C4-2B (cell line): Measurements from ENCODE around the gene SMIM1.

Source experiments
- CTCF ChIP-seq: fragments of 450-650 bp; conservative IDR thresholded peaks from 2 replicates; pipeline ENCODE4 v1.5.1; 2017; ENCODE audit warnings: mild to moderate bottlenecking
- ZFX ChIP-seq: fragments of 450-650 bp; IDR thresholded peaks from 2 replicates; pipeline ENCODE4 v1.6.1; 2017

DNA sequence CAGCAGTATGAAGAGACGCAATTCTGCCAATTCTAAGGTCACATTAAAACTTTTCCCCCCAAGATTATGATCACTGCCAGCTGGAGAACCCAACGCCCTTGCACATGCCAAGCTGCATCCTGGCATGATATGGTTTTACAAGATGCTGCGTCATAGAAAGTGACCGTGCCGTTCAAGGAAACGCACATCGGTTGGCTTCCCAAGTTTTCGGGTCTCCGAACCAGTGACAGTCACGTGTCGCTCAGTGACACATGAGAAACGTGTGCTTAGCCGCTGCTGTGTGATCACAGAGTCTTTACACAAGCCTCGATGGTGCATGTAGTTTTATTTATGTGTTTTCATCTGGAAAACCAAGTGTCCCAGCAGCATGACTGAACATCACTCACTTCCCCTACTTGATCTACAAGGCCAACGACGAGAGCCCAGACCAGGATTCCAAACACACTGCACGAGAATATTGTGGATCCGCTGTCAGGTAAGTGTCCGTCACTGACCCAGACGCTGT lies 7.4 kb downstream of the SMIM1 start:
- TF ChIP-seq CTCF: no peak
- TF ChIP-seq ZFX: no peak
